ENCODE measurements around the gene NHSL2.
"Not testable (repeated sequence)": the region's sequence is repeated elsewhere in the genome, so short reads cannot be mapped to it uniquely, and the experiment has no call there.

The NHSL2 gene

GRCh38 chrX:72043636-72044035 lies 133.0 kb downstream of the NHSL2 start:
- DNase-seq (ENCODE audit: low read depth) = no peak

- no peak for DNase-seq (ENCODE audit: low read depth)
Measured at GRCh38 chrX:72045141-72045540, 134.5 kb downstream of the NHSL2 start.

- DNase-seq (ENCODE audit: low read depth) = no peak
Measured at GRCh38 chrX:72045552-72046277, 135.1 kb downstream of the NHSL2 start.

DNA sequence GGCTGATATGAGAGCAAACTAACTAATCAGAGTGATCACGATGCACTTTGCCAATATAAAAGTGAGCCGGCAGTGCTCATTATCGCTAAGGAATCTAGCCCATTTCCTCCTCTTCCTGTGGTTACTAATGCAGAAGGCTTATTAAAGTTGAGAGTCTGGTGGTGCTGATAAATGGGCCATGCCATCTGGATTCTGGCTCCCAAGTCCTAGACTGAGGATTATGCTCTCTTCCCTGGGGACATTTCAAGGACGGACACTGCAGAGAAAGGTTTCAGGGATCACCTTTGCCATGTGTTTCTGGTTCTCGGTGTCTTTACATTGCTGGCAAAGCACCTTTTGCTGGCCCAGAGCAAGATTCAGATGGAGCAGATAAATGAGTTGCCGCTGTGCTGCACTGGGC lies 135.8 kb downstream of the NHSL2 start:
- no peak for DNase-seq (ENCODE audit: low read depth)

GRCh38 chrX:72048510-72049455 lies 138.1 kb downstream of the NHSL2 start:
- DNase-seq (ENCODE audit: low read depth) = no peak

DNA sequence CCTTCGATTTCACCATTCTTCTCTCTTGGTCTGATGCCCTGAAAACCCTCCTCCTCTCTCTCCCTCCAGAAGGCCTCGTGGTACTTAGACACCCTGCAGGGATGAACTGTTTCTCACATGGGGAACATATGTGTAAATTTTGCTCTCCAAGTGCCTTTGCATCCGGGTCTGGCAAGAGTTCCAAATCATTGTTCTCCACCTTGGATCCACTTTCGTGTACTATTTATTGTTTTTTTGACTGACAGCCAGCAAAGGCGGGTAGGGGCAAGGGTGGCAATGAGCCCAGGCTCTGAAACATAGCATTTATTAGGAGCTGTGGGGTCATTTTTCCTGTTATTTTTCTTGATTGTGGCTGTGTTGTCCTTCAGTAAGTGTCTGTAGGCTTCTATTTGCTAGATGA lies 139.4 kb downstream of the NHSL2 start:
- DNase-seq (ENCODE audit: low read depth) = no peak

- DNase-seq (ENCODE audit: low read depth) = no peak
Measured at GRCh38 chrX:72051589-72051988, 140.9 kb downstream of the NHSL2 start.

- DNase-seq (ENCODE audit: low read depth) = no peak
Measured at GRCh38 chrX:72052415-72053090, 141.9 kb downstream of the NHSL2 start.

DNA sequence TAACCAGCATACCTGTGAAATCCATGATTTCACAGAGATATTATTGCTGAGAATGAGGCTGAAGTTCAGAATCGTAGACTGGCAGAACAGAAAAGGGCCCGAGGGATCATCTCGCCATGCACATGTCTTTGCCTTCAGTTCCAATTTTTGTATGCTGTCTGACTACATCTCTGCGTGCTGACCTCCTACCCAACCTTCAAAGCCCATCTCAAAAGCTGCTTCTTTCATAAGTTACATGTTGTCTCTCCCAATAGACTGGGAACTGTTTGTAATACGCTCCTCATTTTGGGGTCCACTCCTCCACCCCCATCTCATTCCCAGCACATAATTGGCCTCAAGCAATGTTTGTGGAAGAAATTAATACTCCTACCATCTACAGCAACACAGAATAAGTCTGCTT lies 142.9 kb downstream of the NHSL2 start:
- DNase-seq (ENCODE audit: low read depth) = no peak

DNA sequence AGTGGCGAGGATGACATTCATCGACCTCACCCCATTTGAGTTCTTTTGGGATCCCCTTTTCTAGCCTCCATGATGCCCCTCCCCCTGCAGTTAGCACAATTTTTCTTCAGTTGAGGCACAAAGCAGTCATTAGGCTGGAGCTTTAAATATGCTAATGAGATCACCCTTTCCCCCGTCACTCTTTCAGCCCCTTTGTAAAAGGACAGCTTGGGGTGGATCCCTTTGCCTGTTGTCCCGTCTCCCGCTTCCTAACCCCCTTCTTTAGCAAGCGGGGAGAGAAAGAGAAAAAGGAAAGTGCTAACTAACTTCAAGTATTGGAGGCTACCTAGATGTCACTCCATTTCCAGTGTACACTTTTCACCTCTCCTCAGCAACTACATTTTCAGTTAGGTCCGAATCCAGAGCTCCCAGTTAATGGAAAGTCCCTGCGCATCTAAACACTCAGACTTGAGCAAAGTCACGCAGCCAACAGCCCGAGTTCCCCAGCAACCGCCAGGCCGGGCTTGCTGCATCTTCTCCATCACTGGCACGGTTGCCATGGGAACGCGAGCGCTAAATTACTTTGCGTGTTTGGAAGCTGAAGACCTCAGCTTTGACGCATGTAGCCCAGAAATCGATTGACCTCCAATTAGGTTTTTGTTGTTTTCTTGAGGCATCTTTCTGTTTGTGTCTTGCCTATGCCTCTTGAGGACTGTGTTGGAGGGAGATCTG lies 144.3 kb downstream of the NHSL2 start:
- DNase-seq (ENCODE audit: low read depth) = no peak

DNA sequence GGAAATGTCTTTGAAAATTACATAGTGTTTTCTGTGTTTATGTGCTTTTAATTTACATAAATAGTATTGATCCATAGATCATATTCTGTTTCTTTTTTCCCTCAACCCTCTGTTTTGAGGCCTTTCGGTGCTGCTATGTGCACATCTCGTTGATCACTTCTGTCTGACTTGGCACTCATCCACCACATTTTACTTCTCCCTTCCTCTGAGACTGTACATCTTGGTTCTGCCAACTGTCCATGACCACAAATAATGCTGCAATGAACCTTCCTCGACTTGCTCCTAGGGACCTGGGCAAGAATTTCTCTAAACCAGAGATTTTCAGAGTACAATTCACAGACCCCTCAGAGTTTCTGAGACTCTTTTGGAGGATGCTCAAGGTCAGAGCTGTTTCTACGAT lies 146.7 kb downstream of the NHSL2 start:
- no peak for DNase-seq (ENCODE audit: low read depth)

DNA sequence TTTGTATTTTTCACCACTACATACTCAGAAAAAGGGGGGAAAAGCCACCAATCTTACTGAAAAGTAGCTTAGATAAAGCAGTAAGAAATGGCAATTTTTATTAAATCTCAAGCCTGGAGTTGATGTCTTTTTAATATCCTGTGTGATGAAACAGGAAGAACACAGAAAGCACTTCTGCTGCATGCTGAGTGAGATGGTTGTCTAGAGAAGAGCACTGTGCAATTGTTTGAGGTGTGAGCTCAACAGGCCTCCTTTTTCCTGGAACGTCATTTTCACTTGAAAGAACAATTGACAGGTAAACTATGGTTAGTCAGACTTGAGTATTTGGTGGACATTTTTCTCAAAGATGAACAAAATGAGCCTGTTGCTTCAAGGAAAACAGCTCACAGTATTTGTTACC lies 147.2 kb downstream of the NHSL2 start:
- DNase-seq (ENCODE audit: low read depth) = no peak

- DNase-seq (ENCODE audit: low read depth) = not testable (repeated sequence)
Measured at GRCh38 chrX:72058346-72058745, 147.7 kb downstream of the NHSL2 start.

GRCh38 chrX:72060196-72060920 lies 149.7 kb downstream of the NHSL2 start:
- DNase-seq (ENCODE audit: low read depth) = no peak

DNA sequence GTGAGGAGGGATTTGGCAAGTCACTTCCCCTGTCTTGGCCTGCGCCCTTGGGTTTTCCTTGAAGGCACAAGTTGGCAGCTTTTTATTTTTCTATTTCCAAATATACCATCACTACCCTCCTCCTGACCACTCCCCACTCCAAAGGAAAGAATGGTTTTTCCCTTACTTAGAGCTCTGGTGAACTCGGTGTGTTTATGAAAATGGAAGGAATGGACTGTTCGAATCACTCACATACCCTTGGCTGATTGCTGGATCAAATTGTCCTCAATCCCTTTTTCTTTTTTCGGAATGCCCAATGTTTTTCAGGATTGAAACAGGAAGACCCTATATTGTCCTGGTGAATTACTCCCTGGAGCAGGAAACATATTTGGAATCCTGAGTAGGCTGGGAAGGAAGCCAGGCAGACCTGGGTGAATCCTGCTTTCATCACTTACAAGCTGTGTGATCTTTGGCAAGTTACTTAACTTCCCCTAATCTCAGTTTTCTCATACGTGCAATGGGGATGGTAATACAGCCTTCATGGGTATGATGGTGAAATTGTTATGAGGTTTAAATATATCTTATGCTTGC lies 150.4 kb downstream of the NHSL2 start:
- DNase-seq (ENCODE audit: low read depth) = no peak

- DNase-seq (ENCODE audit: low read depth) = no peak
Measured at GRCh38 chrX:72062916-72063315, 152.3 kb downstream of the NHSL2 start.

GRCh38 chrX:72069350-72070160 lies 158.9 kb downstream of the NHSL2 start:
- DNase-seq (ENCODE audit: low read depth) = no peak

GRCh38 chrX:72071213-72071612 lies 160.6 kb downstream of the NHSL2 start:
- no peak for DNase-seq (ENCODE audit: low read depth)

DNA sequence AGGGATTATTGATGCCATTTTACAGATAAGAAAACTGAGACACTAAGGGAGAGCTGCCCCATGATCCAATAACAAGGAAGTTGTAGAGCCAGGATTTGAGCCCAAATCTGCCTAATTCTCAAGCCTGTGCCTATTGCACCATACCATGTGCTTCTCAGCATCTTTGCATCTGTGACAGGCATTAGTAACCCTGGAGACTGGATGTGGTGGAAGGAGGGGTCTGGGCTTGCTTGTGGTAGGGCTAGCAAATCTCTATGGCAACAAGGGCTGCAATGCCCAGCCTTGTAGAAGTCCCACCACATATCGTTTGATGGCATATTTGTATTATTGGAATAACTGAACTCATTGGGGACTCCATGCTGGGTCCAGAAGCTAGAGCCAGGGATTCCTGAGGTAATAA lies 163.0 kb downstream of the NHSL2 start:
- no peak for DNase-seq (ENCODE audit: low read depth)

DNA sequence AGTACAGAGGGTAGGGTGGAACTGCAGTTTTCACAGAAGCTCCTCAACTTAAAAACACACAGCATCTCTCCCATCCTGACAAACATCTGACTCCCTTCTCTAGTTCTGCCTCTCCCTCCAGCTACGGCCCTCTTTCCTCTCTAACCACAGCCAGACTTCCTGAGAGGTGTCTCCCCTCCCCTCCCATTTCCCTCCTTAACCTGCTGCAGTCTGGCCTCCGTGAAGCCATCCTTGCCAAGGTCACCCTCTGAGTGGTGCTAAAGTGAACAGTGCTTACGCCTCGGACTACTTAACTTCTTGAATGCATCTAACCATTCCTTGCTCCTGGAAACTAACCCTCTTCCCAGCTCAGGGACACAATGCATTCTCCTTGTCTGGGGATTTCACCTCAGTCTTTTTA lies 167.8 kb downstream of the NHSL2 start:
- no peak for DNase-seq (ENCODE audit: low read depth)
